ENCODE results near the gene COCH.

Gene COCH

DNA sequence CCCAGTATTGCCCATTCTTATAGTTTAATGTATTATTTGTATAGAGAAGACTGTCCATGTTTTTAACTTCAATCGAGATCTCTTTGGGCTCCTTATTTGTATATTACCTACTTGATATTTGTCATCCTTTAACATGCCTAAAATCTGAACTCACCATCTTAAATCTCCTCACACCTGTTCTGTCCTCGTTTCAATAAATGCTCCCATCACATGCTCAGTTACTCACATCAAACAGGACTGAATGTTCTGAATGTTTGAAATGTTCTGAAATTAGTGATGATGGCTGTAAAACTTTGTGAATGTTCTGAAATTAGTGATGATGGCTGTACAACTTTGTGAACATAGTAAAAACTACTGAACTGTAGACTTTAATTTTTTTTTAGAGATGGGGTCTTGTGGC is 34.5 kb downstream of the COCH start (continued):
- no peak for TF ChIP-seq ZNF692 (tag by site-specific recombination; IDR thresholded peaks at IDR 0.05)
- TF ChIP-seq TRIM28 (IDR thresholded peaks at IDR 0.05; ENCODE audit: borderline replicate concordance, low read length): no peak
- no peak for TF ChIP-seq REPIN1 (tag by site-specific recombination; IDR thresholded peaks at IDR 0.05; ENCODE audit: low read depth)
- TF ChIP-seq GLI2 (tag by site-specific recombination; IDR thresholded peaks at IDR 0.05; ENCODE audit: borderline replicate concordance, low read depth): no peak
- TF ChIP-seq ZNF121 (tag by site-specific recombination; IDR thresholded peaks at IDR 0.05): no peak
- no peak for TF ChIP-seq ZBTB8A (tag by site-specific recombination; IDR thresholded peaks at IDR 0.05)
- TF ChIP-seq OSR2 (tag by site-specific recombination; IDR thresholded peaks at IDR 0.05): no peak
- TF ChIP-seq ZNF175 (tag by site-specific recombination; IDR thresholded peaks at IDR 0.05): no peak
- no peak for TF ChIP-seq ZNF501 (tag by site-specific recombination; IDR thresholded peaks at IDR 0.05)

DNA sequence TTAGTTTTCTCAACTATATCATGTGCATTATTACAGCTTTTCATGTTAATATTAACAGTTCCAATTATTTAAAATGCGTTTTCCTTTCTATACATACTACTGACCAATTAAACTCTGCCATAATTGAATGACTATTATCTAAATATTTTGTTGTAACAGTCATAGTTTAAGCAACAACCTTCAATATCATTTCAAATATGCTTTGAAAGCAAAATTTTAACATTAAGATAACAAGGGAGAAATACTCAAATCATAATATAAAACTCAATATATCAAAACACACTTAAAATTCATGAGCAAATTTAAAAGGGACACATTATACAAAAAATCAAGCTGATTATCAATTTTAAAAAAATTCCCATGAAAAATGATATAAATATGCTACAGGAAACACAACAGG is 40.5 kb downstream of the COCH start:
- Histone ChIP-seq H3K36me3 (ENCODE audit: control insufficient read depth in 2 of 2, insufficient read depth in 1 of 2, low read length in 2 of 2) (peaks cover 18 to 22% of the 10 kb centered on the region in 2 experiments), H3K9me3 (ENCODE audit: control insufficient read depth, insufficient read depth, low read depth, low read length) (no peaks in the 10 kb centered on the region), H3K4me1 (ENCODE audit: control insufficient read depth, insufficient read depth, low read length) (no peaks in the 10 kb centered on the region), H3K27ac (ENCODE audit: extremely low read depth, low read depth, low read length) (no peak overlapping the region), H3K4me3 (ENCODE audit: low read depth, low read length) (no peak overlapping the region)
- POLR2A ChIA-PET: no interaction called here
- CTCF ChIA-PET: interaction anchor here (0.6 to 2.1 kb wide), 3 partner anchors 9 to 66 kb away, joined by 3 to 10 read pairs (median 3); no protein-coding TSS in a partner anchor
- TF ChIP-seq ZNF335 (tag by site-specific recombination; conservative IDR thresholded peaks at IDR 0.05) (no peak), ZNF157 (tag by site-specific recombination; IDR thresholded peaks at IDR 0.05) (no peak), ZNF184 (tag by site-specific recombination; IDR thresholded peaks at IDR 0.05) (no peak), ZBTB1 (tag by site-specific recombination; IDR thresholded peaks at IDR 0.05) (no peak), YY2 (tag by site-specific recombination; IDR thresholded peaks at IDR 0.05) (no peak), ZNF37A (tag by site-specific recombination; IDR thresholded peaks at IDR 0.05) (no peak)

DNA sequence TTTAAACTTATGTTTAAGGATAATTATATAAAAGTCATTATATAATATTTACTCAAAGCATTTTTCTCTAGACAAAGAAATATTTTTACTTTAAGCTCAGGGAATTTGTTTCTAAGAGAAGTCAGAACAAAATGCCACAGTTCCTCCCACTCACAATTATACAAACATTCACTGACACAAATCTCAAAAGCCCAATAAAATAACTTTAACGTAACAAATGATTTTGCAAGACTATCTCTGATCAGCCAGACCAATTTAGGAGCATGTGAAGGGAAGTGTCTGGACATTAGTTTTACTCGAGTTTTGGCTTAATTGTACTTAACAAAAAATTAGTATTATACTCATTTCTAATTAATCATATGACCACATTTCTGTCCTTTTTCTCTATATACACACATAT is 41.2 kb downstream of the COCH start:
- CTCF ChIA-PET: interaction anchor here (0.6 to 2.1 kb wide), 3 partner anchors 10 to 366 kb away, joined by 3 to 10 read pairs (median 3); no protein-coding TSS in a partner anchor

GRCh38 chr14:30921305-30921704 is 46.9 kb downstream of the COCH start:
- Histone ChIP-seq H3K4me3 (ENCODE audit: low read depth, low read length) (no peak overlapping the region), H3K4me1 (ENCODE audit: control insufficient read depth, insufficient read depth, low read length) (no peaks in the 10 kb centered on the region), H3K9me3 (ENCODE audit: control insufficient read depth, insufficient read depth, low read depth, low read length) (no peaks in the 10 kb centered on the region), H3K27ac (ENCODE audit: extremely low read depth, low read depth, low read length) (no peak overlapping the region), H3K36me3 (ENCODE audit: control insufficient read depth in 2 of 2, insufficient read depth in 1 of 2, low read length in 2 of 2) (peaks cover 18 to 20% of the 10 kb centered on the region in 2 experiments)
- ChIA-PET CTCF (no interaction called here), POLR2A (interaction anchor here (0.6 kb wide), 1 partner anchor 74 kb away, joined by 3 read pairs; no protein-coding TSS in a partner anchor)
- no peak for TF ChIP-seq ZNF19 (tag by site-specific recombination; IDR thresholded peaks at IDR 0.05; ENCODE audit: low read depth)
- TF ChIP-seq KLF7 (tag by site-specific recombination; IDR thresholded peaks at IDR 0.05; ENCODE audit: borderline replicate concordance): no peak
- no peak for TF ChIP-seq KLF1 (tag by site-specific recombination; IDR thresholded peaks at IDR 0.05)
- TF ChIP-seq ZNF571 (tag by site-specific recombination; IDR thresholded peaks at IDR 0.05): no peak
- TF ChIP-seq ZNF600 (tag by site-specific recombination; IDR thresholded peaks at IDR 0.05): no peak
- TF ChIP-seq ZNF585B (tag by site-specific recombination; IDR thresholded peaks at IDR 0.05): no peak
- no peak for TF ChIP-seq SCRT2 (tag by site-specific recombination; IDR thresholded peaks at IDR 0.05)
- TF ChIP-seq INSM2 (tag by site-specific recombination; IDR thresholded peaks at IDR 0.05): no peak
- TF ChIP-seq ZNF580 (tag by site-specific recombination; IDR thresholded peaks at IDR 0.05): no peak

More for the DNA sequence above, 41.2 kb downstream of the COCH start:
- H3K27ac ChIP-seq (ENCODE audit: extremely low read depth, low read depth, low read length): no peak overlapping the region
- H3K4me3 ChIP-seq (ENCODE audit: low read depth, low read length): no peak overlapping the region
- no peaks in the 10 kb centered on the region for H3K9me3 ChIP-seq (ENCODE audit: control insufficient read depth, insufficient read depth, low read depth, low read length)
- POLR2A ChIA-PET: no interaction called here
- H3K36me3 ChIP-seq (ENCODE audit: control insufficient read depth in 2 of 2, insufficient read depth in 1 of 2, low read length in 2 of 2): peaks cover 13 to 18% of the 10 kb centered on the region in 2 experiments
- H3K4me1 ChIP-seq (ENCODE audit: control insufficient read depth, insufficient read depth, low read length): no peaks in the 10 kb centered on the region
- TF ChIP-seq, protein P1, sequence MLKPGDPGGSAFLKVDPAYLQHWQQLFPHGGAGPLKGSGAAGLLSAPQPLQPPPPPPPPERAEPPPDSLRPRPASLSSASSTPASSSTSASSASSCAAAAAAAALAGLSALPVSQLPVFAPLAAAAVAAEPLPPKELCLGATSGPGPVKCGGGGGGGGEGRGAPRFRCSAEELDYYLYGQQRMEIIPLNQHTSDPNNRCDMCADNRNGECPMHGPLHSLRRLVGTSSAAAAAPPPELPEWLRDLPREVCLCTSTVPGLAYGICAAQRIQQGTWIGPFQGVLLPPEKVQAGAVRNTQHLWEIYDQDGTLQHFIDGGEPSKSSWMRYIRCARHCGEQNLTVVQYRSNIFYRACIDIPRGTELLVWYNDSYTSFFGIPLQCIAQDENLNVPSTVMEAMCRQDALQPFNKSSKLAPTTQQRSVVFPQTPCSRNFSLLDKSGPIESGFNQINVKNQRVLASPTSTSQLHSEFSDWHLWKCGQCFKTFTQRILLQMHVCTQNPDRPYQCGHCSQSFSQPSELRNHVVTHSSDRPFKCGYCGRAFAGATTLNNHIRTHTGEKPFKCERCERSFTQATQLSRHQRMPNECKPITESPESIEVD (tag by site-specific recombination; IDR thresholded peaks at IDR 0.05): peak; percentile 13; the same call in 1 of the 2 replicates
- no peak for TF ChIP-seq ZNF132 (tag by site-specific recombination; IDR thresholded peaks at IDR 0.05; ENCODE audit: borderline replicate concordance)
